Right renal cortex interstitium (tissue), 3 donors: ENCODE data around the gene SELENOM. TPM values are rescaled to one million over a fixed set of nuclear protein-coding genes. Genes with fewer than 3 reads are reported as not detected.

Source experiments
- DNase-seq, 3 donors: peaks; one replicate each; pipeline ENCODE4 v3.0.0-alpha.2; 2013; ENCODE audit warnings: low read depth in 3 of 3, low spot score in 2 of 3
- polyA plus RNA-seq, 3 donors: library from polyadenylated mRNA; unstranded; fragments of 120-200 nt; gene quantifications; one replicate each; pipeline ENCODE4 v1.2.1, GENCODE V29; 2013; ENCODE audit not compliant: insufficient read length in 3 of 3

Gene SELENOM
- polyA plus RNA-seq, 3 donors, result 6.6 to 8.0 (median 7.6) TPM

DNA sequence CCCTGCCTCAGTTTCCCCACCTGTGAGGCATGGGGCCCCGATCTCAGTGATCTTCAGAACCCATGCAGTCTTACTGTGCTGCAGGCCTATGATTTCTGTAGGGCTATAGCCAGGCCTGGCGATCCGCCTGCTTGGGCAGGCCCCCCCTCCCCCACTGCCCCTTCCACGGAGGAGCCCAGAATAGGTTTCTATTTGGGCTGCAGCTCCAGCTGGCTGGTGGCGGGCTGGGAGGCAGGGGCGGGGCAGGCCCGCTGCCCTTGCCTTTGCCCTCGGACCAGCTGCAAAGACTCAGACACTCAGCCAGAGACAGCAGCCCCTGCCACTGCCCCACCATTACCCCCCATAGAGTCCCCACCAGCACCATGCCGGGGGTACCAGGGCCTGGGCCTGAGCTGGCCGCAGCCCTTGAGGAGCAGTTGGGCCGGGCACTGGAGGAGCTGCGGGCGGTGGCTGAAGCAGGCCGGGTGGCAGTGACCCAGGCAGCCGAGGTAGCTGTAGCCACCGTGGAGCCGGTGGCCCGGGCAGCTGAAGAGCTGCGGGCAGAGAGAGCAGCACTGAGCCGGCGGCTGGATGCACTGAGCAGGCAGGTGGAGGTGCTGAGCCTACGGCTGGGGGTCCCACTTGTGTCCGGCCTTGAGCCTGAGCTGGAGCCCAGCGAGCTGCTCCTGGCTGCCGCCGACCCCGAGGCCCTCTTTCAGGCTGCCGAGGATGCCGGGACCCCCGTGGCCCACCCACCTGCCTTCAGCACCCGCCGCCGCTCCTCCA is 14.1 kb downstream of the SELENOM start:
- DNase-seq, result no peak

GRCh38 chr22:31092161-31092560 is 15.2 kb downstream of the SELENOM start:
- DNase-seq, result no peak

- no peak for DNase-seq
These were observed 16.0 kb downstream of the SELENOM start for GRCh38 chr22:31091106-31091975.

- no peak for DNase-seq
These were observed 16.9 kb downstream of the SELENOM start for GRCh38 chr22:31090217-31091085.

DNA sequence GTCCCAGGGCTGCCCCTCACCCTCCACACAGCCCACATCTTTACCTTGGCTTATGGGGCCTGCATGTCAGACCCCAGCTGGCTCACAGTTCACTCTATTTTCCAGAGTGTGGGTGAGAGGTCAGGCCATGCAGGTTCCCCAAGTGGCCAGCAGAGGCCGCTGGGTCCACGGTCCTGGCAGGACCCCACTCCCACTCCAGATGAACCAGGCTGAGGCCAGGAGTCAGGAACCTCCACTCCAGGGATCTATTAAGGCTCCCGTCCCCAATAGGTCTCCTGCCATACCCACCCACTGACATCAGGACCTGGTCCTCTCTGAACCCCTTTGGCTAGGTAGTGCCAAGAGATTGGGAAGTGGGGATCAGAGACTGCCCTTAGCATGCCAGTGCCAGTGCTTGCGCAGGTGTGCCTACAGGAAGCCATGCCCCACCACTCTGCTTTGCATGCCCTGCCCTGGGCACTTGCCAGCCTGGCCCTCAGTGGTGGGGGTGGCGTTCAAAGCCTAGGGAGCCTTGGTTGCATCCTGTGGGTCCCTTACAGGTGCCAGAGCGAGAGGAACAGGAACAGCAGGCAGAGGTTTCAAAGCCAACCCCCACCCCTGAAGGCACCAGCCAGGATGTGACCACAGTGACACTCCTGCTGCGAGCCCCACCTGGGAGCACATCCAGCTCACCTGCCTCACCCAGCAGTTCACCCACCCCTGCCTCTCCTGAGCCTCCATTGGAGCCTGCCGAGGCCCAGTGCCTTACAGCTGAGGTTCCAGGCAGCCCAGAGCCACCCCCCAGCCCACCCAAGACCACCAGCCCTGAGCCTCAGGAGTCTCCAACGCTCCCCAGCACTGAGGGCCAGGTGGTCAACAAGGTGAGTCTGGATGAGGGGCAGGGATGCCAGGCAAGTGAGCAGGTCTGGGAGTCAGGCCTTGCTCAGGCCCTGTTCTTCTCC is 17.9 kb downstream of the SELENOM start:
- DNase-seq, result no peak

DNA sequence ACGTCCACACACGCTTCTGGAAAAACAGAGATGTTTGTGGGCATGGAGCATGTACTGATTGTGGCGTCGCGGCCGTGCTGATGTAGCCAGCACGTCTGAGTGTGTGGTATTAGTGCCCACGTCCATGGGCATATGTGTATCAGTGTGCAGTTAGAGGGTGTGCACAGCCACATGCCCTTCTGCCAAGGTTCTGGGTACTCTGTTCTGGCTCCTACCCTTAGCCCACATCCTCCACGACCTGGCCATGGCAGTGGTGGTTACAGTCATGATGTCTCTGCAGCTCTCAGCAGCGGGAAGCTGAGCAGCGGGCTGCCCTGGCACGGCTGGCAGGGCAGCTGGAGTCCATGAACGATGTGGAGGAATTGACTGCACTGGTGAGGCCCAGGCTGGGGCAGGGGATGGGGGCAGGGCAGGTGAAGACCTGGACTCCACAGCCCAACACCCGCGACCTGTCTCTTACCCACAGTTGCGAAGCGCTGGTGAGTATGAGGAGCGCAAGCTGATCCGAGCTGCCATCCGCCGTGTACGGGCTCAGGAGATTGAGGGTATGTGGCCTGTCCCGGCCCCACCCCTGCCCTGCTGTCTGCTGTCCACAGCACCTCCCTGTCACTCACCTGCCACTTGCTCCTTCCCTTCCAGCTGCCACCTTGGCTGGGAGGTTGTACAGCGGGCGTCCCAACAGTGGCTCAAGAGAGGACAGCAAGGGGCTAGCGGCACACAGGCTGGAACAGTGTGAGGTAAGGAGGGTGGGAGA is 19.0 kb downstream of the SELENOM start:
- DNase-seq, result no peak

DNA sequence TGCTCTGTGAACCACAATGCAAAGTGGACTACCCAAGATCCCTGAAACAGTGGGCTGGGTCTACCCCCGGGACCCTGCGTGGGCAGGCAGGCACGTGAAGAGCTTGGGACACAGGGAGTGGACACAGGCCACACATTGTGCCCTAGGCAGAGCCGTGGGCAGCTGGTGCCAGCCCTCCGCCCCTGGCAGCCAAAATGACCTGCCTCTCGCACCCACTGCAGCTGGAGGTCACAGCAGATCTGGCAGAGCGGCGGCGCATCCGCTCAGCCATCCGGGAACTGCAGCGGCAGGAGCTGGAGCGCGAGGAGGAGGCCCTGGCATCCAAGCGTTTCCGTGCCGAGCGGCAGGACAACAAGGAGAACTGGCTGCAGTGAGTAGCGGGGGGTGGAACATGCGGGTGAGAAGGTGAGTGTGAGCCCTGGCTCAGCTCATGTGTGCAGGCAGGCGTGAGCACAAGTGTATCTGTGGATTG is 19.6 kb downstream of the SELENOM start:
- DNase-seq, result no peak

GRCh38 chr22:31086703-31087330 is 20.6 kb downstream of the SELENOM start:
- no peak for DNase-seq

DNA sequence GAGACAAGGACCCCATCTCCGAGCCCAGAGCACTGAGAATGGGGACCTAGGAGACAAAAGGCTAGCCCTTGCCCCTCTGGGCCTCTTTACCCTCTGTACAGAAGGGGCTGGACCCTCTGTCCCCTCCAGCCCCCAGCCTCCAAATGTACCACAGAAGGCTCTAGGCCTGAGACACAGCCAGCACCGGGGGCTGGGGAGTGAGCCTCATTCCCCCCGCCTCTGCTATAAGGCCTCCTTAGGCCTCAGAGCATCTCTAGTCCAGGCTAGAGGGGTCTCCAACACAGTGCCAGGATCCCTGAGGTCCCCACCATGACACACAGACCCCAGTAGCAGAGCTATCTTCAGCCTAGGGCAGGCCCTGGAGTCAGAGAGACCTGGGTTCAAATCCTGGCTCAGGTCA is 21.4 kb downstream of the SELENOM start:
- no peak for DNase-seq

DNA sequence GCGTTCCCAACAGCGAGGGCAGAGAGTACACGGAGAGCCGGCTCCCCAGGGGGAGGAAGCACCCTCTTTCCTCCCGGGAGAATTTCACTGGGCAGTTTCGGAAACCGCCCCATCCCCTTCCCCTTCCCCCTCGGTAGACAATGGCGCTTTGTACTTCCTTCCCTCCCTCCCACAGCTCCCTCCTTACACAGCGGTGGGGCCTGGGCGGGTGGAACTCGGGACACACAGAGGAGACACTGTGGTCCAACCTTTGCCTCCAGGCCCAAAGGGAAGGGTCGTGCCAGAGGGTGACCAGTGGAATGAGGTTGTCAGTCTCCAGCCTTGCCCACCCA is 21.9 kb downstream of the SELENOM start:
- no peak for DNase-seq

DNA sequence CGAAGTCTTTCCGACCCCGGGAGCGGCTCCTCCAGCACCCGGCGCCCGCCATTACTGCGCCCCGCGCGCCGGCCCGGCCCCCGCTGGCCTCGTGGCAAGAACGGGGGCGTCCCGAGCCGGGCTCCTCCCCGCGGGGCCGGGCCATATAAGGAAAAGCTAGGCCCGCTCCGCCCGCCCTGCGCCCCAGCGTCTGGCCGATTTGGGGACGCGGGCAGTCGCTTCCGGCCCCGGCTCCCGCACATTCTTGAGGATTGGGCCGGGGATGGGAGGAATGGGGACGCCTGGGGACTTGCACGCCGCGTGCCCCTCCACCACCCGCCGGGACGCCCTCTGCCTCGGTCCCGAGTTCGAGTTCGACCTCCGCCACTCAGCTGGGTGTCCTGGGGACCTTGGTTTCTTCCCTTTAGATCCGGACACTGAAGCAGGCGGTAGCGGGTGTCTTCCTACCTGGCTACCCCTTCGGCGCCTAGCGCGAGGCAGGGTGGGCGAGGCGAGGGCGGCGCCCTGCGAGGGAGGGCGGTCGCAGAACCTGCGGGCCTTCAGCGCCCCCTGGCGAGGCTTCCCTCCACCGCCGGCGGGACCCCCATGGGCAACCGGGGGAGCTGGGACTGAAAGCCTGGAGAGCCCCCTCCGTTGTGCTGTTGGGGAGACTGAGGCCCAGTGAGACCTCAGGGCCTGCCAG is 22.4 kb downstream of the SELENOM start:
- DNase-seq, result no peak

GRCh38 chr22:31083923-31084810 is 23.2 kb downstream of the SELENOM start:
- DNase-seq, result no peak

GRCh38 chr22:31083377-31083768 is 24.0 kb downstream of the SELENOM start:
- no peak for DNase-seq

DNA sequence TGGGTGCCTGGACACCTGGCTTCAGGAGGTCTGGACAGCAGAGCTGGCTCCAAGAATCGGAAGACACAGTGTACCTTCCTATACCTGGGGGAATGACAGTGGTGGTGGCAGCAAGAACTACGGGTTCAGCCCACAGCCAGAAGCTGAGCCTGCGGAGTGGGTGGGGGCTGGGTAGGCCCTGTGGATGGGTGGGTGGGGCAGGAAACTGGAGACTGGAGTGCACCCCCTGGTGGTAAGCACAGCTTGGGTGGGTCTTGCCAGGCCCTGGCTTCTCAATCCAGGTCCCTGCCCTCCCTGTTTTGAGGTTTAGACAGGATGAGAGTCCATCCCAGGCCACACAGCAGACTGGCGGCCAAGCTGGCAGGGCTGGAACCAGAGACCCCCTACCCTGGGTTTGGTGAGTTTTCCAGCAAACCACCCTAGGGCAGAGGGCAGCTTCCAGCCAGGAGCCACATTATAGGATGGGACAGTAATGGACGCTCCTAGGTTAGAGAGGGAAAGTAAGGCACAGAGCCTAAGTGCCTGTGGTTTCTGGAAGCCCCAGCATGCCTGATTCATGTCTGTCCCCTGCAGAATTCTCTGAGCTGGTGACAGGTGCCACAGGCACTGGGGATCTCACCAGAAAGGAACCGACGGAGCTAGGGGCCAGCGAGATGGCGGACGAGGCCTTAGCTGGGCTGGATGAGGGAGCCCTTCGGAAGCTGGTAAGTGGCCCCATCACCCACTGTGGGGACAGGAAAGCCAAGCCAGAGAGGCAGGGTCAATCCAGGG is 24.6 kb downstream of the SELENOM start:
- no peak for DNase-seq

DNA sequence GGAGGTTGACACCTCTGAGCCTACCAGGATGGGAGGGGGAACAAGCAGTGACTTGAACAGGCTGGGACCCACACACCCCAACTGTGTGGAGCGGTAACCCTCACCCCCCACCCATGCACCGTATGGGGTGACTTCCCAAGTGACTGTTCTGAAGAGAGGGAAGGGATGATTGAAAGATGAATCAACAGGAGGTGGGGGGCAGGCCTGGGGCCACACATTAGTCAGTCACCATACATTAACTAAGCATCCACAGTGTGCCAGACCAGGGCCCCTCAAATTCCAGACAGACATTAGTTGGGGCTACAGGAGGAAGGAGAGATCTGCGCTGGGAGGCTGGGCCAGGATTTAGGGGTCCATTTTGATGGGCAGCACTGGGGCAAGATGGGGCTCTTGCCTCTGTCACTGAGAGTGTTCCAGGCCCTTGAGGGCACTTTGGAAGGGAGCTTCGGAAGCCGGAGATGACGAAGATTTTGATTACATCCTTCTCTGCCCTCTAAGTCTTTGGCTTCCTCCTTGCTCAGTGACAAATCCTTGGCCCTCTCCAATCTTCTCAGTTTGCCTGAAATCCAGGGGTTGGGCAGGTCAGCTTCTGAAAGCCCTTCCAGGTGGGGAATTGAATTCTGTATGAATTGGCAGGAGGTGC is 25.3 kb downstream of the SELENOM start:
- DNase-seq, result no peak
